MM.1S (cell line): Measurements from ENCODE around the gene KIR3DL3.
"Not testable (repeated sequence)": the region's sequence is repeated elsewhere in the genome, so short reads cannot be mapped to it uniquely, and the experiment has no call there.

Experiments used
- EZH2phosphoT487 ChIP-seq: fragments of 300-600 bp; sonication (generic); IDR thresholded peaks from 2 replicates; pipeline ENCODE4 v1.6.1; 2018; ENCODE audit warnings: antibody characterized with exemption, low read length
- TF ChIP-seq, protein P1 (sequence below): fragments of 300-600 bp; sonication (generic); IDR thresholded peaks from 2 replicates; pipeline ENCODE4 v1.5.1; 2016; ENCODE audit warnings: antibody characterized with exemption, low read length, mixed read lengths

DNA sequence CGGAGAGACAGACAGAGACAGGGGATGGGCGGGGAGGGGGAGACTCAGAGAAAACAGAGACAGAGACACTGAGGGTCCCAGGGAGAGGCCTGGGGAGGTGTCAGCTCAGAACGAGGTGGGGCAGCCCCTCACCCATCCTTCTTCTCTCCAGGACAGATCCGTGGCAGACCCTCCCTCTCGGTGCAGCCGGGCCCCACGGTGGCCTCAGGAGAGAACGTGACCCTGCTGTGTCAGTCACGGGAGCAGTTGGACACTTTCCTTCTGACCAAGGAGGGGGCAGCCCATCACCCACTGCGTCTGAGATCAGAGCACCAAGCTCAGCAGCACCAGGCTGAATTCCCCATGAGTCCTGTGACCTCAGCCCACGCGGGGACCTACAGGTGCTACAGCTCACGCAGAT is 14.3 kb upstream of the KIR3DL3 start:
- TF ChIP-seq, protein P1, sequence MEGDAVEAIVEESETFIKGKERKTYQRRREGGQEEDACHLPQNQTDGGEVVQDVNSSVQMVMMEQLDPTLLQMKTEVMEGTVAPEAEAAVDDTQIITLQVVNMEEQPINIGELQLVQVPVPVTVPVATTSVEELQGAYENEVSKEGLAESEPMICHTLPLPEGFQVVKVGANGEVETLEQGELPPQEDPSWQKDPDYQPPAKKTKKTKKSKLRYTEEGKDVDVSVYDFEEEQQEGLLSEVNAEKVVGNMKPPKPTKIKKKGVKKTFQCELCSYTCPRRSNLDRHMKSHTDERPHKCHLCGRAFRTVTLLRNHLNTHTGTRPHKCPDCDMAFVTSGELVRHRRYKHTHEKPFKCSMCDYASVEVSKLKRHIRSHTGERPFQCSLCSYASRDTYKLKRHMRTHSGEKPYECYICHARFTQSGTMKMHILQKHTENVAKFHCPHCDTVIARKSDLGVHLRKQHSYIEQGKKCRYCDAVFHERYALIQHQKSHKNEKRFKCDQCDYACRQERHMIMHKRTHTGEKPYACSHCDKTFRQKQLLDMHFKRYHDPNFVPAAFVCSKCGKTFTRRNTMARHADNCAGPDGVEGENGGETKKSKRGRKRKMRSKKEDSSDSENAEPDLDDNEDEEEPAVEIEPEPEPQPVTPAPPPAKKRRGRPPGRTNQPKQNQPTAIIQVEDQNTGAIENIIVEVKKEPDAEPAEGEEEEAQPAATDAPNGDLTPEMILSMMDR = not testable (repeated sequence)
- TF ChIP-seq EZH2phosphoT487 = not testable (repeated sequence)
